Activated T-helper 2 cell treated with anti-CD3 and anti-CD28 coated beads, Interferon-gamma antibody, Interleukin-2, Interleukin-4, amounts not matched to agents 10 μg/mL and 5 μg/mL and 100 μg/mL, durations not matched to agents 14 hours and 24 hours and 36 hours (primary cell): ENCODE data around the gene PPIL1. TPM values are rescaled to one million over a fixed set of nuclear protein-coding genes. Genes with fewer than 3 reads are reported as not detected.

Experiments used
- DNase-seq: peaks from one replicate; pipeline ENCODE4 v3.0.0; 2021; ENCODE audit warnings: low spot score
- H3K27ac Mint-ChIP-seq: one replicate; pipeline ENCODE4 v1.8.0; 2021; ENCODE audit warnings: mixed read lengths
- H3K27me3 Mint-ChIP-seq: one replicate; pipeline ENCODE4 v1.8.0; 2021; ENCODE audit warnings: low read depth, mixed read lengths
- H3K36me3 Mint-ChIP-seq: one replicate; pipeline ENCODE4 v1.8.0; 2021; ENCODE audit warnings: low read depth, mixed read lengths
- H3K4me1 Mint-ChIP-seq: one replicate; pipeline ENCODE4 v1.8.0; 2021; ENCODE audit warnings: low read depth, mixed read lengths
- H3K4me3 Mint-ChIP-seq: one replicate; pipeline ENCODE4 v1.8.0; 2021; ENCODE audit warnings: low read depth, mild to moderate bottlenecking, moderate library complexity, mixed read lengths
- H3K9me3 Mint-ChIP-seq: one replicate; pipeline ENCODE4 v1.8.0; 2021; ENCODE audit warnings: mixed read lengths
- intact Hi-C: fragments of 100-400 bp; cut with micrococcal nuclease; formaldehyde crosslinking; loops from one replicate; pipeline ENCODE4 v1.15.1; 2023
- total RNA-seq: library from RNA; stranded (reverse); gene quantifications from 2 replicates; pipeline ENCODE4 v1.2.3, GENCODE V29; 2022

Gene PPIL1
- total RNA-seq, 1 donor from 2014 or later, result 54.8 TPM

GRCh38 chr6:36845233-36845632, 29.4 kb downstream of the PPIL1 start:
- peaks cover 2% of the 10 kb centered on the region for H3K4me1 Mint-ChIP-seq
- H3K36me3 Mint-ChIP-seq, result peaks cover 5% of the 10 kb centered on the region
- no peak for DNase-seq
- intact Hi-C loops, result no loop called here
- no peaks in the 10 kb centered on the region for H3K9me3 Mint-ChIP-seq
- no peak overlapping the region for H3K4me3 Mint-ChIP-seq
- H3K27ac Mint-ChIP-seq, result no peak overlapping the region
- peaks cover 7% of the 10 kb centered on the region for H3K27me3 Mint-ChIP-seq

- H3K4me3 Mint-ChIP-seq, result no peak overlapping the region
- DNase-seq, result no peak
- intact Hi-C loops, result no loop called here
- H3K9me3 Mint-ChIP-seq, result no peaks in the 10 kb centered on the region
- peaks cover 7% of the 10 kb centered on the region for H3K27me3 Mint-ChIP-seq
- H3K27ac Mint-ChIP-seq, result no peak overlapping the region
- peaks cover 4% of the 10 kb centered on the region for H3K4me1 Mint-ChIP-seq
- no peaks in the 10 kb centered on the region for H3K36me3 Mint-ChIP-seq
These were observed 30.1 kb downstream of the PPIL1 start for GRCh38 chr6:36844232-36845170.

- intact Hi-C loops, result no loop called here
- H3K36me3 Mint-ChIP-seq, result no peaks in the 10 kb centered on the region
- H3K4me3 Mint-ChIP-seq, result no peak overlapping the region
- no peaks in the 10 kb centered on the region for H3K9me3 Mint-ChIP-seq
- peaks cover 5% of the 10 kb centered on the region for H3K4me1 Mint-ChIP-seq
- no peak for DNase-seq
- no peak overlapping the region for H3K27ac Mint-ChIP-seq
- H3K27me3 Mint-ChIP-seq, result peaks cover 15% of the 10 kb centered on the region
These were observed 31.4 kb downstream of the PPIL1 start for GRCh38 chr6:36843170-36843569.

- Mint-ChIP-seq H3K4me3 (no peak overlapping the region), H3K36me3 (no peaks in the 10 kb centered on the region), H3K27me3 (peaks cover 26% of the 10 kb centered on the region), H3K9me3 (no peaks in the 10 kb centered on the region), H3K27ac (no peak overlapping the region), H3K4me1 (peaks cover 5% of the 10 kb centered on the region)
- intact Hi-C loops, result no loop called here
- no peak for DNase-seq
These were observed 32.8 kb downstream of the PPIL1 start for GRCh38 chr6:36841756-36842155.

- Mint-ChIP-seq H3K9me3 (no peaks in the 10 kb centered on the region), H3K27me3 (peaks cover 30% of the 10 kb centered on the region), H3K4me3 (peak overlapping the region; percentile 68), H3K36me3 (no peaks in the 10 kb centered on the region), H3K27ac (no peak overlapping the region), H3K4me1 (peaks cover 5% of the 10 kb centered on the region)
- intact Hi-C loops, result no loop called here
- no peak for DNase-seq
These were observed 33.9 kb downstream of the PPIL1 start for GRCh38 chr6:36840432-36841403.

GRCh38 chr6:36839749-36840431, 34.7 kb downstream of the PPIL1 start:
- Mint-ChIP-seq H3K27me3 (peaks cover 32% of the 10 kb centered on the region), H3K9me3 (no peaks in the 10 kb centered on the region), H3K36me3 (no peaks in the 10 kb centered on the region), H3K27ac (no peak overlapping the region), H3K4me3 (peak overlapping the region; percentile 68), H3K4me1 (peaks cover 5% of the 10 kb centered on the region)
- intact Hi-C loops, result no loop called here
- peak; percentile 29 for DNase-seq

GRCh38 chr6:36838896-36839748, 35.5 kb downstream of the PPIL1 start, which contains the start of gene CPNE5:
CPNE5 (minus strand) TSS chr6:36839444; CDS start chr6:36839377, 67 bp downstream.
- H3K4me1 Mint-ChIP-seq, result peaks cover 5% of the 10 kb centered on the region
- intact Hi-C loops, result no loop called here
- peak within 1 kb of the TSS; percentile 68 for H3K4me3 Mint-ChIP-seq
- H3K27me3 Mint-ChIP-seq, result peaks cover 32% of the 10 kb centered on the region
- H3K27ac Mint-ChIP-seq, result no peak within 1 kb of the TSS
- no peaks in the 10 kb centered on the region for H3K36me3 Mint-ChIP-seq
- no peak for DNase-seq
- no peaks in the 10 kb centered on the region for H3K9me3 Mint-ChIP-seq

- H3K4me1 Mint-ChIP-seq, result peaks cover 5% of the 10 kb centered on the region
- no peak overlapping the region for H3K4me3 Mint-ChIP-seq
- intact Hi-C loops, result no loop called here
- no peaks in the 10 kb centered on the region for H3K9me3 Mint-ChIP-seq
- no peak for DNase-seq
- H3K27me3 Mint-ChIP-seq, result peaks cover 32% of the 10 kb centered on the region
- no peak overlapping the region for H3K27ac Mint-ChIP-seq
- H3K36me3 Mint-ChIP-seq, result no peaks in the 10 kb centered on the region
These were observed 36.9 kb downstream of the PPIL1 start for GRCh38 chr6:36837686-36838085.

- H3K9me3 Mint-ChIP-seq, result no peaks in the 10 kb centered on the region
- H3K27ac Mint-ChIP-seq, result no peak overlapping the region
- no peak overlapping the region for H3K4me3 Mint-ChIP-seq
- H3K4me1 Mint-ChIP-seq, result peaks cover 5% of the 10 kb centered on the region
- H3K27me3 Mint-ChIP-seq, result peaks cover 32% of the 10 kb centered on the region
- intact Hi-C loops, result no loop called here
- DNase-seq, result no peak
- no peaks in the 10 kb centered on the region for H3K36me3 Mint-ChIP-seq
These were observed 37.6 kb downstream of the PPIL1 start for GRCh38 chr6:36837022-36837339.

- H3K27ac Mint-ChIP-seq, result no peak overlapping the region
- H3K4me3 Mint-ChIP-seq, result no peak overlapping the region
- peaks cover 5% of the 10 kb centered on the region for H3K4me1 Mint-ChIP-seq
- H3K27me3 Mint-ChIP-seq, result peaks cover 32% of the 10 kb centered on the region
- no peaks in the 10 kb centered on the region for H3K9me3 Mint-ChIP-seq
- H3K36me3 Mint-ChIP-seq, result no peaks in the 10 kb centered on the region
- intact Hi-C loops, result no loop called here
- DNase-seq, result no peak
These were observed 38.2 kb downstream of the PPIL1 start for GRCh38 chr6:36836111-36837021.
